Neural crest cell (in vitro differentiated cells): ENCODE measurements around the gene VPS16. TPM values are rescaled to one million over a fixed set of nuclear protein-coding genes. Genes with fewer than 3 reads are reported as not detected.
A peak's percentile ranks its signal among the peaks of the same experiment; 100 is the strongest.

Experiments used
- DNase-seq: peaks from one replicate; pipeline ENCODE4 v3.0.0; 2021; ENCODE audit warnings: low read depth, mixed read lengths, low spot score
- H3K27ac Mint-ChIP-seq: one replicate; pipeline ENCODE4 v1.8.0; 2021; ENCODE audit warnings: mild to moderate bottlenecking, mixed read lengths; ENCODE audit not compliant: unreplicated experiment
- H3K27me3 Mint-ChIP-seq: 2 replicates; pipeline ENCODE4 v1.8.0; 2021; ENCODE audit warnings: low read depth, mild to moderate bottlenecking, mixed read lengths
- H3K36me3 Mint-ChIP-seq: 2 replicates; pipeline ENCODE4 v1.8.0; 2021; ENCODE audit warnings: low read depth, mild to moderate bottlenecking, mixed read lengths
- H3K4me1 Mint-ChIP-seq: 2 replicates; pipeline ENCODE4 v1.8.0; 2021; ENCODE audit warnings: mixed read lengths
- H3K4me3 Mint-ChIP-seq: one replicate; pipeline ENCODE4 v1.8.0; 2021; ENCODE audit warnings: mild to moderate bottlenecking, mixed read lengths
- H3K9me3 Mint-ChIP-seq: 2 replicates; pipeline ENCODE4 v1.8.0; 2021; ENCODE audit warnings: mixed read lengths
- CTCF ChIP-seq: fragments of 200-600 bp; sonication (generic); conservative IDR thresholded peaks from 2 replicates; pipeline ENCODE4 v1.5.0; 2021; ENCODE audit warnings: antibody characterized with exemption, mild to moderate bottlenecking
- total RNA-seq: library from RNA; stranded (reverse); gene quantifications from 2 replicates; pipeline ENCODE4 v1.2.1, GENCODE V29; 2021

VPS16 gene
- total RNA-seq, 1 donor from 2014 or later: 50.6 TPM

GRCh38 chr20:2873010-2873746 is 32.6 kb downstream of the VPS16 start, which contains the start of gene PTPRA:
Gene PTPRA (plus strand): TSS chr20:2873481. CDS start chr20:2964278, 90,797 bp downstream.
- no peaks in the 10 kb centered on the region for H3K9me3 Mint-ChIP-seq
- peaks cover 62% of the 10 kb centered on the region for H3K4me1 Mint-ChIP-seq
- H3K36me3 Mint-ChIP-seq: no peaks in the 10 kb centered on the region
- DNase-seq: peak; percentile 86
- peaks cover 13% of the 10 kb centered on the region for H3K27me3 Mint-ChIP-seq
- TF ChIP-seq CTCF: peak; percentile 12
- H3K27ac Mint-ChIP-seq: peak within 1 kb of the TSS; percentile 92
- peak within 1 kb of the TSS; percentile 94 for H3K4me3 Mint-ChIP-seq

GRCh38 chr20:2873747-2874041 is 33.1 kb downstream of the VPS16 start:
- Mint-ChIP-seq H3K4me3 (peak overlapping the region; percentile 89), H3K4me1 (peaks cover 59% of the 10 kb centered on the region), H3K27ac (peak overlapping the region; percentile 92), H3K36me3 (no peaks in the 10 kb centered on the region), H3K9me3 (no peaks in the 10 kb centered on the region), H3K27me3 (peaks cover 13% of the 10 kb centered on the region)
- DNase-seq: peak; percentile 61
- TF ChIP-seq CTCF: no peak

- TF ChIP-seq CTCF: no peak
Observed at GRCh38 chr20:2874456-2874855, 33.9 kb downstream of the VPS16 start.

GRCh38 chr20:2875690-2876203 is 35.2 kb downstream of the VPS16 start:
- no peaks in the 10 kb centered on the region for H3K36me3 Mint-ChIP-seq
- H3K27ac Mint-ChIP-seq: peak overlapping the region; percentile 4
- peak overlapping the region; percentile 89 for H3K4me3 Mint-ChIP-seq
- peaks cover 44% of the 10 kb centered on the region for H3K4me1 Mint-ChIP-seq
- DNase-seq: no peak
- peaks cover 13% of the 10 kb centered on the region for H3K27me3 Mint-ChIP-seq
- no peaks in the 10 kb centered on the region for H3K9me3 Mint-ChIP-seq
- no peak for TF ChIP-seq CTCF

More at GRCh38 chr20:2874456-2874855, 33.9 kb downstream of the VPS16 start:
- DNase-seq: no peak
- Mint-ChIP-seq H3K27ac (no peak overlapping the region), H3K4me1 (peaks cover 51% of the 10 kb centered on the region), H3K4me3 (peak overlapping the region; percentile 89), H3K36me3 (no peaks in the 10 kb centered on the region), H3K9me3 (no peaks in the 10 kb centered on the region), H3K27me3 (peaks cover 13% of the 10 kb centered on the region)

- TF ChIP-seq CTCF: no peak
- DNase-seq: no peak
- Mint-ChIP-seq H3K9me3 (no peaks in the 10 kb centered on the region), H3K27me3 (no peaks in the 10 kb centered on the region), H3K36me3 (no peaks in the 10 kb centered on the region), H3K27ac (no peak overlapping the region), H3K4me3 (no peak overlapping the region), H3K4me1 (peaks cover 28% of the 10 kb centered on the region)
Observed at GRCh38 chr20:2878515-2878914, 38.0 kb downstream of the VPS16 start.
